Measurements from ENCODE around the gene ADAM12. TPM values are rescaled to one million over a fixed set of nuclear protein-coding genes. Genes with fewer than 3 reads are reported as not detected.

ADAM12 gene
- total and polyA plus RNA-seq, 2 of the 13 experiments (the other 11 are each of a cell fraction or from before 2014, with no cell fraction given): not detected

DNA sequence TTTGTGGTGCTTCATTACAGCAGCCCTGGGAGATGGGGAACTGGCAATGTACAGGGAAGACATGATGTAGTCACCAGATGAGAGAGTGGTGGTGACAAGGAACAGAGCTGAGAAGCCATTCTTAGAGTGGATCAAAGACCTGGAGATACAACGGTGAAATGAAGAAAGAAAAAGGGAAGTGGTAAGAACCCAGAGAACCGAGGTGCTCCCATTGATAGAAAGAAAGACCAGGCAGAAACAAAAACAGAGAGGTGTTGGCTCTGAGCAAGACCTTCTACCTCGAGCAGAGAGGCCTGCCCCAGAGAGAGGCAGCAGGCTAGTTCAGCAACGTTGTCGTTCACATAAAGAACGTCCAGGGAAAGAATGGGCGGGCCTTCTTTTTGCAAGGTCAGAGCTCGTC is 186.7 kb downstream of the ADAM12 start (continued):
- TF ChIP-seq, protein P1, sequence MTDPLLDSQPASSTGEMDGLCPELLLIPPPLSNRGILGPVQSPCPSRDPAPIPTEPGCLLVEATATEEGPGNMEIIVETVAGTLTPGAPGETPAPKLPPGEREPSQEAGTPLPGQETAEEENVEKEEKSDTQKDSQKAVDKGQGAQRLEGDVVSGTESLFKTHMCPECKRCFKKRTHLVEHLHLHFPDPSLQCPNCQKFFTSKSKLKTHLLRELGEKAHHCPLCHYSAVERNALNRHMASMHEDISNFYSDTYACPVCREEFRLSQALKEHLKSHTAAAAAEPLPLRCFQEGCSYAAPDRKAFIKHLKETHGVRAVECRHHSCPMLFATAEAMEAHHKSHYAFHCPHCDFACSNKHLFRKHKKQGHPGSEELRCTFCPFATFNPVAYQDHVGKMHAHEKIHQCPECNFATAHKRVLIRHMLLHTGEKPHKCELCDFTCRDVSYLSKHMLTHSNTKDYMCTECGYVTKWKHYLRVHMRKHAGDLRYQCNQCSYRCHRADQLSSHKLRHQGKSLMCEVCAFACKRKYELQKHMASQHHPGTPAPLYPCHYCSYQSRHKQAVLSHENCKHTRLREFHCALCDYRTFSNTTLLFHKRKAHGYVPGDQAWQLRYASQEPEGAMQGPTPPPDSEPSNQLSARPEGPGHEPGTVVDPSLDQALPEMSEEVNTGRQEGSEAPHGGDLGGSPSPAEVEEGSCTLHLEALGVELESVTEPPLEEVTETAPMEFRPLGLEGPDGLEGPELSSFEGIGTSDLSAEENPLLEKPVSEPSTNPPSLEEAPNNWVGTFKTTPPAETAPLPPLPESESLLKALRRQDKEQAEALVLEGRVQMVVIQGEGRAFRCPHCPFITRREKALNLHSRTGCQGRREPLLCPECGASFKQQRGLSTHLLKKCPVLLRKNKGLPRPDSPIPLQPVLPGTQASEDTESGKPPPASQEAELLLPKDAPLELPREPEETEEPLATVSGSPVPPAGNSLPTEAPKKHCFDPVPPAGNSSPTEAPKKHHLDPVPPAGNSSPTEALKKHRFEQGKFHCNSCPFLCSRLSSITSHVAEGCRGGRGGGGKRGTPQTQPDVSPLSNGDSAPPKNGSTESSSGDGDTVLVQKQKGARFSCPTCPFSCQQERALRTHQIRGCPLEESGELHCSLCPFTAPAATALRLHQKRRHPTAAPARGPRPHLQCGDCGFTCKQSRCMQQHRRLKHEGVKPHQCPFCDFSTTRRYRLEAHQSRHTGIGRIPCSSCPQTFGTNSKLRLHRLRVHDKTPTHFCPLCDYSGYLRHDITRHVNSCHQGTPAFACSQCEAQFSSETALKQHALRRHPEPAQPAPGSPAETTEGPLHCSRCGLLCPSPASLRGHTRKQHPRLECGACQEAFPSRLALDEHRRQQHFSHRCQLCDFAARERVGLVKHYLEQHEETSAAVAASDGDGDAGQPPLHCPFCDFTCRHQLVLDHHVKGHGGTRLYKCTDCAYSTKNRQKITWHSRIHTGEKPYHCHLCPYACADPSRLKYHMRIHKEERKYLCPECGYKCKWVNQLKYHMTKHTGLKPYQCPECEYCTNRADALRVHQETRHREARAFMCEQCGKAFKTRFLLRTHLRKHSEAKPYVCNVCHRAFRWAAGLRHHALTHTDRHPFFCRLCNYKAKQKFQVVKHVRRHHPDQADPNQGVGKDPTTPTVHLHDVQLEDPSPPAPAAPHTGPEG (CRISPR knock-in tag; IDR thresholded peaks at IDR 0.05): no peak
- TF ChIP-seq, protein P2, sequence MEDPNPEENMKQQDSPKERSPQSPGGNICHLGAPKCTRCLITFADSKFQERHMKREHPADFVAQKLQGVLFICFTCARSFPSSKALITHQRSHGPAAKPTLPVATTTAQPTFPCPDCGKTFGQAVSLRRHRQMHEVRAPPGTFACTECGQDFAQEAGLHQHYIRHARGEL (CRISPR knock-in tag; IDR thresholded peaks at IDR 0.05): no peak

DNA sequence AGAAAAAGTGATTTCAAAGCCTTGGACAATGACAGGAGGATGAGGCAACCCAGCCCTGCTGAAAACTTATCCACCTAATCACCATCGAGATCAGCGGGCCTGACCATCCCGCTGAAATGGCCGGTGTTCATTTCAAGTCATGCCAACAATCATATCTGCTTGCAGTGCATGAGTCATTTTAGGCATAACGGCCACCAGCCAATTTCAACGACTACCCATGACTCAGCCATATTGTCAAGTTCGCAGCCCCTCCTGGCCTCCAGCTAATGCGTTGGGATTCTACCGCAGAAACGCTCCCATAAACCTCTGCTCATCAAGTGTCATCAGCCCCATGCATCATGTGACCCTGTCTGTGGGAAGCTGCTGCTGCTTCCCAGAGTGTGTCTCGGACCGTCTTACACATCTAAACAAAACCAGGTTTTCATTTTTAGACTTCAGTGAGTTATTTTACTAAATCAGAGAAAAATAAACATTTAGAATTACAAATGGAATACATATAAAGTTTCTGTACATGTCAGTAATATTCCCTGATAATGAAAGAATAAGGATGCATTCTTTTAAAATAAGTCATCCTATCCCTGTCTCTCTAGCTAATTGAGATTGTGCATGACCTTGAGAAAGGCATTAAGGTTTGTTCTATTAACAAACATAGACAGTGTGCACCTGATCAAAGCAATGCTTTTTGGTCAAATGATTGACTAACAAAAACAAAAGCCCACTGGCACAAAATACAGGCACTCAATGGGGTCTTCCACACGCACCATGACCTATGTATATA is 188.9 kb downstream of the ADAM12 start:
- FAIRE-seq: no peak
- 15% methylated on average over 8 of the region's 13 CpGs for WGBS (ENCODE audit: low lambda C conversion rate)
- no TSS peak for BruUV-seq (replicated peaks)
- TF ChIP-seq, protein P3, sequence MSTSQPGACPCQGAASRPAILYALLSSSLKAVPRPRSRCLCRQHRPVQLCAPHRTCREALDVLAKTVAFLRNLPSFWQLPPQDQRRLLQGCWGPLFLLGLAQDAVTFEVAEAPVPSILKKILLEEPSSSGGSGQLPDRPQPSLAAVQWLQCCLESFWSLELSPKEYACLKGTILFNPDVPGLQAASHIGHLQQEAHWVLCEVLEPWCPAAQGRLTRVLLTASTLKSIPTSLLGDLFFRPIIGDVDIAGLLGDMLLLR (CRISPR knock-in tag; IDR thresholded peaks at IDR 0.05): no peak
- TF ChIP-seq RFX3 (CRISPR knock-in tag; IDR thresholded peaks at IDR 0.05): no peak
- TF ChIP-seq, protein P4, sequence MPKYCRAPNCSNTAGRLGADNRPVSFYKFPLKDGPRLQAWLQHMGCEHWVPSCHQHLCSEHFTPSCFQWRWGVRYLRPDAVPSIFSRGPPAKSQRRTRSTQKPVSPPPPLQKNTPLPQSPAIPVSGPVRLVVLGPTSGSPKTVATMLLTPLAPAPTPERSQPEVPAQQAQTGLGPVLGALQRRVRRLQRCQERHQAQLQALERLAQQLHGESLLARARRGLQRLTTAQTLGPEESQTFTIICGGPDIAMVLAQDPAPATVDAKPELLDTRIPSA (CRISPR knock-in tag; IDR thresholded peaks at IDR 0.05; ENCODE audit: borderline replicate concordance): no peak
- TF ChIP-seq, protein P5, sequence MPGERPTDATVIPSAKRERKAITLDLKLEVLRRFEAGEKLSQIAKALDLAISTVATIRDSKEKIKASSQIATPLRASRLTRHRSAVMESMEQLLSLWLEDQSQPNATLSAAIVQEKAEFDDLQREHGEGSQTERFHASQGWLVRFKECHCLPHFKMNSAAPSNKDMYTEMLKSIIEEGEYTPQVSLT (CRISPR knock-in tag; IDR thresholded peaks at IDR 0.05; ENCODE audit: borderline replicate concordance, low read depth): no peak
- no peak for TF ChIP-seq PAF1 (CRISPR knock-in tag; IDR thresholded peaks at IDR 0.05)
- no peak for TF ChIP-seq ZNF12 (CRISPR knock-in tag; IDR thresholded peaks at IDR 0.05)
- no peak for TF ChIP-seq ZNF558 (CRISPR knock-in tag; IDR thresholded peaks at IDR 0.05; ENCODE audit: borderline replicate concordance)
- TF ChIP-seq, protein P6, sequence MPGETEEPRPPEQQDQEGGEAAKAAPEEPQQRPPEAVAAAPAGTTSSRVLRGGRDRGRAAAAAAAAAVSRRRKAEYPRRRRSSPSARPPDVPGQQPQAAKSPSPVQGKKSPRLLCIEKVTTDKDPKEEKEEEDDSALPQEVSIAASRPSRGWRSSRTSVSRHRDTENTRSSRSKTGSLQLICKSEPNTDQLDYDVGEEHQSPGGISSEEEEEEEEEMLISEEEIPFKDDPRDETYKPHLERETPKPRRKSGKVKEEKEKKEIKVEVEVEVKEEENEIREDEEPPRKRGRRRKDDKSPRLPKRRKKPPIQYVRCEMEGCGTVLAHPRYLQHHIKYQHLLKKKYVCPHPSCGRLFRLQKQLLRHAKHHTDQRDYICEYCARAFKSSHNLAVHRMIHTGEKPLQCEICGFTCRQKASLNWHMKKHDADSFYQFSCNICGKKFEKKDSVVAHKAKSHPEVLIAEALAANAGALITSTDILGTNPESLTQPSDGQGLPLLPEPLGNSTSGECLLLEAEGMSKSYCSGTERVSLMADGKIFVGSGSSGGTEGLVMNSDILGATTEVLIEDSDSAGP (CRISPR knock-in tag; IDR thresholded peaks at IDR 0.05; ENCODE audit: borderline replicate concordance): no peak
- TF ChIP-seq MED8 (CRISPR knock-in tag; IDR thresholded peaks at IDR 0.05; ENCODE audit: insufficient replicate concordance): no peak

More for the DNA sequence above, 188.9 kb downstream of the ADAM12 start:
- no peaks in the 10 kb centered on the region for H3K36me3 ChIP-seq (replicated peaks in 1 of 2; ENCODE audit: control insufficient read depth in 1 of 2, insufficient read depth in 2 of 2, low read length in 2 of 2)
- intact Hi-C loops (cut with micrococcal nuclease; ENCODE audit: unreplicated experiment): no loop called here
- no peak for DNase-seq (ENCODE audit: low spot score)
- H3K79me2 ChIP-seq (ENCODE audit: insufficient read depth, low read length): no peaks in the 10 kb centered on the region
- no peak overlapping the region for H3K4me3 ChIP-seq (replicated peaks in 1 of 3; ENCODE audit: insufficient read depth in 1 of 3, low read depth in 2 of 3, low read length in 3 of 3)
- H3K4me2 ChIP-seq (ENCODE audit: low read depth, low read length): no peak overlapping the region
- peaks cover 2 to 21% of the 10 kb centered on the region in 2 experiments; a peak in 4 of 5 replicates for H3K27me3 ChIP-seq (ENCODE audit: control insufficient read depth in 1 of 2, insufficient read depth in 2 of 2, low read length in 2 of 2)
- ATAC-seq: no peak
- POLR2A ChIA-PET: no interaction called here
- in situ Hi-C loops (cut with HindIII; ENCODE audit: extremely low pct_ligation_motif_present, low pct_unique_long_range_greater_than_20kb): no loop called here
- CTCF ChIA-PET (ENCODE audit: low intra/inter-chr PET ratio, low total read pairs): no interaction called here
- no peaks in the 10 kb centered on the region for H4K20me1 ChIP-seq (ENCODE audit: insufficient read depth, low read length)
- H3K27ac ChIP-seq (ENCODE audit: extremely low read length, insufficient read depth, low read length): no peak overlapping the region
- H3K9me3 ChIP-seq (ENCODE audit: low read length): no peaks in the 10 kb centered on the region
- H2AFZ ChIP-seq (ENCODE audit: low read length): no peak overlapping the region
- H3K9ac ChIP-seq (ENCODE audit: insufficient read depth, low read depth, low read length): no peak overlapping the region
- no peaks in the 10 kb centered on the region for H3K4me1 ChIP-seq (ENCODE audit: insufficient read depth, low read length)
